B cell (primary cell): Measurements from ENCODE around the gene NDC80.

Experiments used
- CTCF ChIP-seq: fragments of 200-600 bp; IDR thresholded peaks from one replicate; pipeline ENCODE4 v1.8.0; 2022; ENCODE audit warnings: antibody characterized with exemption, mild to moderate bottlenecking
- EZH2 ChIP-seq: IDR thresholded peaks from 2 replicates; pipeline ENCODE4 v1.6.1; 2012; ENCODE audit warnings: borderline replicate concordance, low read depth, mild to moderate bottlenecking, moderate library complexity, low read length; ENCODE audit not compliant: insufficient read depth, poor library complexity, severe bottlenecking

GRCh38 chr18:2635586-2635985 lies 64.2 kb downstream of the NDC80 start:
- no peak for TF ChIP-seq CTCF
- no peak for TF ChIP-seq EZH2
